ENCODE measurements around the gene GLT6D1. TPM values are rescaled to one million over a fixed set of nuclear protein-coding genes. Genes with fewer than 3 reads are reported as not detected.

The GLT6D1 gene
- total RNA-seq, 1 donor from 2014 or later, result not detected

DNA sequence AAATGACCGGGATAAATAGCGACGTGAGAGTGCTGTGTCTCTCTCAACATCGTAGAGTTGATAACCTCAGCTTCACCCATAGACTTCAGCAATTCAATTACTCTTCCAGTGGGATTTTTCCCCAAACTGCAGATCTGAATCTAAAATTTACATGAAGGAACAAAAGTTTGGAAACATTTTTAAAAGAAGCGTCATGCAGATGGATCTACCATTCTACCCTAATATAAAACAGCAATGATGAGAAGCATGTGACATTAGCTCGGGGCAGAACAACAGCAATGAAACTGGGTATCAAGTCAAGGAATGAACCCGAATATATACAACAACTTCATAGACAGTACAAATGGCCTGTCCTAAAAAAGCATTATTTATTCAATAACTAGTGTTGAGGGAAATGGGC is 18.8 kb downstream of the GLT6D1 start:
- ATAC-seq, result no peak

DNA sequence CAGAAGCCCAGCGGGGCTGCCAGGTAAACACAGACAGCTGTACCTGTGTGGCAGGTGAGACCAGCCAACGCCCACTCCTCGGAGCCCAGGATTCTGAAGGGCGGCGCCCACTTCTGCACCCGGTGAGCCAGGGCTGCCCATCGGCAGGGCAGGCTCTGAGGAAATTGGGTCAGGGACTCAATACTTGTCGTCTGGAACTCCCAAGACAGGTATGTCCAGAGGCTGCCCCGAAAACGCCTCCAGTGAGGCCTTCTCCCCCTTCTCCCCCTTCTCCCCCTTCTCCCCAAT is 19.8 kb downstream of the GLT6D1 start:
- ATAC-seq, result no peak

DNA sequence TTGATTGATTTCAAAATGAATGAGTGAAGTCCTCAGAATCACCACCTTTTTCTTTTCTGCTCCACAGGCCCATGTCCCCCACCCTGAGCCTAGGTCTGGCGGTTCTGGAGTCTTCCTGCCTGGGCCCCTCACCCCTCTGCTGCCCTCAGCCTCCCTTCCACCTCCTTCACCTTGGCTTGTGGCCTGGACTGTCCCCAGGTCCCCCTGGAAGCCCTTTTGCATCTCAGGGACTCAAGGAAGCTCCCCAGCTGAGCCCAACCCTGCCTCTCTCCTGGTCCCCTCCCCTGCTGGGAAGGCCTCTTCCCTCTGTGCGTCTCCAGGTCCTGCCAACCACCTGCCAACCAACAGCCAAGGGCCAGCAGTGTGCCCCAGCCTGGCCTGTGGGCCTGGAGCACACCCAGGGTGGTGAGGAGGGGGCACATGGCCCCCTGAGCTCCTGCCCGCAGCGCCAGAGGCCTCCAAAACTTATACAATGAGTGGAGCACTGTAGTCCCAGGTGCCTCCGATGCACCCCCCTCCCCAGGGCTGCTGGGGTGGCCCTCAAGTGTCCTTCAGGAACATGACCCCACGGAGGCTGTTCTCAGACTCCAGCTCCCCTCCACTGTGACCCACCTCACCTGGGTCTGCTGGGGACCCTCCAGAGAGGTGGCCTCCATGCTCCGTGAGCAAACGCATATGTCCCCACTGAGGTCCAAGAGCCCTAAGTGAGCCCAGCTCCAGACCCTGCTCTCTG is 20.3 kb downstream of the GLT6D1 start:
- no peak for ATAC-seq

DNA sequence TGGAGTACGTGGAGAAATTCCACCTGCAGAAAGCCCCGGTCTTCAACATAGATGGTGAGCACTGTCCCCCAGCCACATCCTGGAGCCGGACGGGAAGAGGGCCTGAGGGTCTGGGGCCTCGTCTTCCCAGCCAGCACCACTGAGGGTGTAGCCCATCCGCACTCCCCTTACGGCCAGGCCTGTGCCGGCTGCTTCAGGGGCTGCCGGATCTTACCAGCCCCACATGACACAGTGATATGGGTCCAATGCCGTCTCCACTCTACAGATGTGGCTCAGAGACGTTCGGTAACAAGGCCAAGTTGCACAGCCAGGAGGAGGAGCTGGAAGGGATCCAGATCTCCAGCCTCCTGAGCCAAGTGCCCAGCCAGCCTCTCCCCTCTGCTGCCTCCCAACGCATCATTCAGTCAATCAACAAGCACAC is 21.3 kb downstream of the GLT6D1 start:
- no peak for ATAC-seq

DNA sequence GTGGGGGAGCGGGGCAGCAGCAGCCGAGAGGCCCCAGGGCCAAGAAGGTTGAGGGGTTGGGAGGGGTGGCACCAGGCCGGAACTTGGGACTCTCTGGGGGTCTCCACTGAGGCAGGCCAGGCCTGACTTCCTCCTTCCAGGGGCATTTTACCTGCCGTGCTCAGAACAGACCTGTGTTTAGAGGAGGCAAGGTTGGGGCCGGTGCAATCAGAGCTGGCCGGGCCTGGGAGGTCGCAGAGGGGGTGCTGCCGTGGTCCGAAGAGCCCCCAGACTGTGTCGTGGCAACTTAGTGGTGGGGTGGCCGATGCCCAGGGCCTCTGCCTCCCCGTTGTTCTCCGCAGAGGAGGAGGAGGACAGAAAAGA is 21.8 kb downstream of the GLT6D1 start:
- ATAC-seq, result no peak

DNA sequence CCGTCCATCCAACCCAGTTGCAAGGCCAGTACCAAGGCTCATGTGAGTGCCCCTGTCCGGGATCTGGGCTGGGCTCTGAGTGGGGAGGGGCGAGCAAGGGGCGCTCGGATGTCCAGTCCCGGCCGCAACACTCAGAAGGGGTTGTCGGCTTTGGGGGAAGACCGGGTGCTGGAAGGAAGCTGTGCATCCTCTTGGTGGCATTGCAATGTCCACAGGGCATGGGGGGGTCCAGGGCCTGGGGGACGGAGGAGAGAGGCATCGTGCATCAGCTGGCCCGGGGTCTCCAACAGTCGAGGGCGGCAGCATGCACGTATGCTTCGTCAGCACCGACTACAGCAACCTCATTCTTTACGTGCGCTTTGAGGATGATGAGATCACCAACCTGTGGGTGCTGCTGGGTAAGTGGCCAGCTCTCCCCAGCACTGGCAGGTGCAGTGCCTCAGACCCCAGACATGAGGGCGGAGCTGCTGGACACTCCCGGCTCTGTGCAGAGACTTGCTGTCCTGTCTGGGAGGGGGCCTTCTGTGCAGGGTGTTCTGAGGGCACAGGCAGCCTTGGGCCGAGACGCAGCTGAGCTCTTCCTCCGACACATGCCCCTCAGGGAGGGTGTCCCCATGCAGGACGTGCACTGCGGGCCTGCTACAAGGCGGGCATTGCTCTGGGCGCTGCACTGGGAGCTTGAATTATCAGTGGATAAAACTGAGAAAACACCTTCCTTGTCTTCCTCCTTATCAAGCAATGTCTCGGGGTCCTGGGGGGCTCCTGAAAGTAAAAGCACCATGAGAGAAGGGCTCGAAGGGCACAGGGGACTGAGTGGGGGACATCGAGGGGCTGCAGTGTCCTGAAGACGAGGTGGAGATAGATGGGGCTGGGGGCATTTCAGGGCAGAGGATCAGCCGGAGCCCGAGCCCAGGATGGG is 22.5 kb downstream of the GLT6D1 start:
- no peak for ATAC-seq

DNA sequence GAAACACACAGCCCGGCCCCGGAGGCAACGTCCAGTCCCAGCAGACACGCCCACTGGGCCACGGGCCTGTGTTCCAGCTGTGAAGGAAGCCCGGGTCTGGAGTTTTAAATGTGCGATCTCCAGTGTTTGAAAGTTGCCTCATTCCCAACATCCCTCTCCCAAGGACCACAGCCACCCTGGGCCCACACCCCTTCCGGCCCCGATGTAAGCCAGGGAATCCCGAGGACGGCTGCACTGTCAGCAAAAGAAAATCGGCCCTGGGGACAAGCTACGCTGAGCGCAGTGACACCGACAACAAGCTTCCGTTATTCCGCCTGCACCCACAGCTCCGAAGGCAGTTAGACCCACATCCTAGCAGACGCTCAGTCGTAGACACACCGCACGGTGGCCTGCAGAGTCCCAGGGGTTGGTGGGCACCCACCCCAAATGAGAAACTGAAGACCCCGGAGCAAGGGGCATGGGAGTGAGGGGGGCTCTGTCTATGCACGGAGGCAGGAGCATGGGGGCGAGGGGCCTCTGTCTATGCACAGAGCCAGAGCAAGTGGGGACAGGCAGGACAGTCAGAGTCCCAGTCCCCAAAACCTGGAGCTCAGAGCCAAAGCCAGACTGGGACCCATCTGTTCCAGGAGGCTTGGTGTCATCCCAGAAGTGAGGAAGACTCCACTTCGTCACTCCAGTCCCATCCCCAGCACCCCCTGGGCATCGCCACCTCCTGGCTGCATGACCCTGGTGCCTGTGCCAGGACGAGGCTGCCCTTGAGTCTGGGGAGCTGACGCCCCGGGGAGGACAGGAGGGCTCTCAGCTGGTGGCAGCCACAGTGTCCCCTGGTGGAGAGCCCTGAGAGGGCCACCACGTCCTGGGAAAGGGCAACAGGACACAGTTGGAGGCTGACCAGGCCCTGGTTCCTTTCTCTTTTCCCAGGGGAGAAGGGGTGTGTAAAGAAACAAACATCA is 23.4 kb downstream of the GLT6D1 start:
- ATAC-seq, result no peak

DNA sequence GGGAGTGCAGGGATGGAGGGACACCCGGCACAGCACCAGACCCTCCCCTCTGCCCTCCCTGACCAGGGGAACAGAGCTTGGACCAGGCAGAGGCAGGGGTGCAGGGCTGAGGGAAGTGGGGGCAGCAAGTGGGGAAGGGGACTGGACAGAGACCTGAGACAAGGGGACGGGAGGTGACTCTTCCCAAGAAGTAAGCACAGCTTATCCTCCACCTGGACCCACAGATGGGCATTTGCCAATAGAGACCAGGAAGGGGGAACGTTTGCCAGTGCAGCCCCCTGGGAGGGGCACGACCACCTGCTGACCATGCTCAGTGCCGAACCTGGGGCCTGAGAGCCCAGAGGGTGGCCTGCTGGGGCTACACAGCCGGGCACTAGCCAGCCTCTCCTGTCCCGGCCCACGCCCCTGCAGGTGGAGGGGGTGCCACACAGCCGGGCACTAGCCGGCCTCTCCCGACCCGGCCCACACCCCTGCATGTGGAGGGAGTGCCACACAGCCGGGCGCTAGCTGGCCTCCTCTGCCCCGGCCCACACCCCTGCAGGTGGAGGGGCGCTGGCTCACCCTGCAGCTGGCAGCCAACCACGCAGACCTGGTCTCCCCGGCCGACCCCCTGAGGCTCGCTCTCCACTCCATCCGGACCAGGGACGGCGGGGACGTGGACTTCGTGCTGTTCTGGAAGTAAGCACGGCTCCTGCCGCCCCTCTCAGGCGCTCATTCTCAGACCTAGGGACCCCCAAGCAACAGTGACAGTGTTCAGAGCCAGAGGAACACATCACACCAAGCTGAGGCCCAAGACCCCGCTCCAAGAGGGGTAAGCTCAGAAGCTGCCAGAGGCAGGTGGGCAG is 24.3 kb downstream of the GLT6D1 start:
- ATAC-seq, result no peak

DNA sequence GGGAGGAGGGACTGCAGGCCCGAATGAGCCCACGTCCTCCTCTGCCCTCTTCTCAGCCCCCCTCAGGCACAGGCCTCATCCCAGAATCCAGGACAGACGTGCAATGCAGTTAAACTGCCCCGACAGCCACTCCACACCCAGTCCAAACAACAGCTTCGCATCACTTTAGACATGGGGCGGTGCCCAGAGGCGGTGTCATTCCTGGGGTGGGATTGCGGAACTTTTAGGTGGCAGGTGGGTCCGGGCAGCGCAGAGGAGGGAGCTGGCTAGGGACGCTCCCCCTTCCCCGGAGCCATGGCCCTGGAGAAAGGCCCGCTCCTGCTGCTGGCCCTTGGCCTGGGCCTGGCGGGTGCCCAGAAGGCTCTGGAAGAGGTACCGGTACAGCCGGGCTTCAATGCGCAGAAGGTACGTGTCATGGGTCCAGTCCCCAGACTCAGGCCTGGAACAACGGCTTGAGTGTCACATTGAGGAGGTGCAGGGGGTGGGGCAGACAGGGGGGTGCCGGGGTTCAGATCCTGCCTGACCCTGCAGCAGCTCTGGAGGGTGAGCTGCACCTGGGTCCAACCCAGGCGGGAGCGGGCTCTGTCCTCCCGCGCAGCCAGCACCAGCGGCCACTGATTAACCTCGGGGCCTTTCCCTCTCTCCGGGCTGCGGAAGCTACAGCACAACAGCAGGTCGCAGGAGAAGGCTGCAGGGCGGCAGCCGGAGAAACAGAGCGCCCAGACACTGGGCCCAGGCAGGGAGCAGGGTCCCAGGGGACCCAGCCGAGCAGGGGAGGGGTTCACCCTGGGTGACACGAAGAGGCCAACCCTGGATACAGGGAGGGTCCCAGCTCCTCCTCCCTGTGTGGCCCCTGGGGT is 25.2 kb downstream of the GLT6D1 start:
- no peak for ATAC-seq

DNA sequence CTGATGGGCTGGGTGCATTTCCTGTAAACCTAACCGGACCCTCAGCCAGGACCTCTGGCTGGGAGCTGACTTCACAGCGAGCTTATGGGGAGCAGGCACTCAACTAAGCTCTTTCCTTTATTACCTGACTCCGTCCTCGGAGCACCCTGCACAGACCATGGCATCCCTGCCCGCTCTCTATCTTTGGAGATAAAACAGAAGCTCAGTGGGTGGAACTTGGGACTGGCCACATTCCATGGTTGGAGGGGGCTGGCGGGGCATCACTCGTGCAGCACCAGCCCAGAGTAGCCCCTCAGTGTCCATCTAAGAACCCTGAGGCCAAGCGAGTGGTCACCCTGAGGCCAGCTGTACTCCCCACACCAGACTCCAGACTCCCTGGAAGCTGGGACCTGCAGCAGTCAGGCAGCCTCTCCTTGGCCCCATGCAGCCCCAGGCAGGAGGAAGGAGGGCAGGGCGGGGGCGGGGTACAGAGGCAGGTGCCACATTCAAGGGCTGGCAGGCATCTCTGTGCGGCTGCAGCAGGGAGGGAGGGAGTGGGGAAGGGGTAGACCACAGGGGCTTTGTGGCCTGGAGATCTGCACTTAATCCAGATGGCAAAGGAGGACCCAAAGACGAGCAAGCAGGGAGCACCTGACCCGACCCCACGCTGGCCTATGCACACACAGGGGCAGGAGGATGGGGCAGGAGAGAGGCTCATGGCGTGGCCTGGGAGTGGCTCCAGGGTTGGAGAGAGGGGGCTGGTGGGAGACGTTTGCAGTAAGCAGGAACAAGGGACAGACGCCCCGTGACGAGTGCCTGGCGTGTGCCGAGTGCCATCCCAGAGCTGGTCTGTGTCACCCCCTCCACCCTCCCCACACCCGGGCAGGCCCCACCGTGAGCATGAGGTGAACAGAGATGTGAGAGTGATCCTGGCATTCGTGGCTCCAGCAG is 26.1 kb downstream of the GLT6D1 start:
- ATAC-seq, result no peak

DNA sequence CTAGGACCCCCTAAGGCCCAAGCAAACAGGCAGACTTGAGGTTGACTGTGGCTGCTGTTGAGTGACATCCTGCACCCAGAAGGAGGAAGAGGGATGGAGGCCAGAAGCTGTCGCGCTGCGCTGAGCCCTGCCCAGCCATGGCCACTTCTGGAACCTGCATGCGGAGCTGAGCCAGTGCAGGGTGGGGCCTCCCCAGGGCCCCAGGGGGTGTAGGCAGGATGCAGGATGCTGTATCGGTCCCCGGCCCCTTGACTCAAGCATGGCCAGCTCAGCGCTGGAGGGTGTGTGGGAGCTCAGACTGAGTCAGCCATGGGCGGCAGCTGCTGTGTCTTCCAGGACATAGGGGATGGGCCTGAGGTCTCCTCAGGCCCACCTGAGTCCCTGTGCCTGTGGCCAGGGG is 26.9 kb downstream of the GLT6D1 start:
- ATAC-seq, result peak; percentile 16

DNA sequence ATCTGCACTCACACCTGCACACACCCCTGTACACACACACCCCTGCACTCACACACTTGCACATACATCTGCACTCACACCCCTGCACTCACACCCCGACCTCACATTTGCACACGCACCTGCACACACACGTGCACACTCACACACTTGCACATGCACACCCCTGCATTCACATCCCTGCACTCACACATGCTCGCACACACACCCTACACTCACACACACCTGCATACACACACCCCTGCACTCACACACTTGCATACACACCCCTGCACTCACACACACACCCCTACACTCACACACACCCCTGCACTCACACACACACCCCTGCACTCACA is 27.5 kb downstream of the GLT6D1 start:
- no peak for ATAC-seq

DNA sequence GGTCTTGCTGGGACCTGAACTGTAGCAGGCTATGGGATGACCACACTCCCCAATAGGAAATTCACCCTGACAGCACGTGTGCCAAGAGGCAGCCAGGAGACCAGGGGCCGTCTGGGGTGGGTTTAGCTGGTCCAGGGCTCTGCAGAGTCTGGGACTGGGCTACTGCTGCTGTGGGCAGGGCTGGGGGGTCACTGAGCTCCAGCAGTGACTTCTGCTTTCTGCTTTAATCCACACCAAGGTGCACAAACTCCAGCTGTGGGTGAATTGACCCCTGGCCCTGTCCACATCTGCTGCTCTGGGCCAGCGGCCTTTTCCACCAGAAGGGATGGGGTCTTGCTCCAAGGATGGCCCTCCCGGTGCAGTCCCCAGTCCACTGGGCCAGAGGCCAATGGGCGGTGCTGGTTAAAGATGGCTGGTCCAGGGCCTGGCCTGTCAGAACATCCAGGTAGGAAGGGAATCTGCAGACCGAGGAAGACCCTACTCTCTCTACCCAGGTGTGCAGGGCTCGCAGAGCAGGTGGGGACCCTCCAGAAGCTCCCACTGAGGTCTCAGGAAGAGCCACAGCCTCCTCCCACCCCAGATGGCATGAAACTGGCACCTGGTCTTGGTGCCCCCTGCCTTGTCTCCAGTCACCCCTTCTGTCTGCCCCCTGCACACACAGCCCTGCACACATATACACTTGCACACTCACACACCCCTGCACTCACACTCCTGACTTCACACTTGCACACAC is 28.0 kb downstream of the GLT6D1 start:
- ATAC-seq, result no peak

DNA sequence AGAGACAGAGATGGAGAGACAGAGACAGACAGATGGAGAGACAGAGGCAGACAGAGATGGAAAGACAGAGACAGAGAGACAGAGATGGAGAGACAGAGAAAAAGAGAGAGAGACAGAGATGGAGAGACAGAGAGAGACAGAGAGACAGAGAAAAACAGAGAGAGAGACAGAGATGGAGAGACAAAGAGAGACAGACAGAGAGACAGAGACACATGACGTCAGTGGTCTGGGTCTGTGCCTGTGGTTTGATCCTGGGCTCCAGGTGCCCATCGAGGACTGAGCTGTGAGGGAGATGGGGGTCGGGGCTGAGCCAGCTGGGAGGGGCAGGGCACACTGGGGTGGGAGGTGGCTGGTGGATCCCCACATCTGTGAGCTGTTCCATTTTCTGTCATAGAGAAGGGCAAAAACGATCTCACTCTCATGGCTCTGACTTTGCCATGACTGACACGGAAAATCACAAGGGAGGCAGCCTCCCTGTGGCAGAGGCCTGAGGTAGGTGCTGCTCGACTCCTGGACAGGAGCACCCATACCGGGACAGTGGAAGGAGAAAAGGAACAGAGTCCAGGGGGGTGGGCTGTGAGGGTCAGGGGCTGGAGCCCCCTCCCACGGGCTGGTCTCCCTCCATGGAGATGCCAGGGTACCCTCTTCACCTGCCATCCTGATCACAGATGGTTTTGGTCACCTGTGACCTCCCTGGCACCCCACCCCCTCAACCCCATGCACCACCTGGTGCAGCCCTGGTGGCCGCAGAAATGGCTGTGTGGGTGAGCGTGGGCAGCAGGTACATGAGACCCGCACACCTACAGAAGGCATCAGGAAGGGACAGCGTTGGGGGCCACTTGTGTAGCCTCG is 28.8 kb downstream of the GLT6D1 start:
- no peak for ATAC-seq

DNA sequence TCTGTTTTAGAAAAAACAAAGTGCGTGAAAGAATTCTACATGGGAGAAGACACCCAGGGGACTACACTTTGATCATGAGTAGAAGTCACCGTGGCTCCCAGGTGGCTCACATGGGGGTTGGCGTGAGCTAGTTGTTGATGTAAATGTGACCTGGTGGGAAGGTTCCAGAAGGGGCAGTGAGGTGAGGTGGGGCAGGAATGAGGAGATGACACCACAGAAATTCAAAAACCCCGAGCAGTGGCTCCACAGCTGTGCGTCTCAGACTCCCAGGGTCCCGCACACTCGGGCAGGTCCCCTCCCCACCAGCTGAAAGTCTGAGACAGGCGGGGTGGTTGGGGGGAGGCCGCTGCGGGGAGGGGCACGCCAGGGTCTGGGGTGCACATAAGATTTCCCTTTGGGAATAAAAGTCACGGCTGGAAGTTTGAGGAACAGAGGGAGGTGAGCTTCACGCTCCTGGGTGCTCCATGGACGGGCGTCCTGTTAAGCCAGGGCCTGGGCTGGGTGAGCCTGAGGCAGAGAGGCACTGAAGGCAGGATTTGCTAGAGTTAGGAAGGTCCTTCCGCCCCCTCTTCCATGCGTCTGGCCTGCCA is 29.9 kb downstream of the GLT6D1 start:
- ATAC-seq, result no peak

DNA sequence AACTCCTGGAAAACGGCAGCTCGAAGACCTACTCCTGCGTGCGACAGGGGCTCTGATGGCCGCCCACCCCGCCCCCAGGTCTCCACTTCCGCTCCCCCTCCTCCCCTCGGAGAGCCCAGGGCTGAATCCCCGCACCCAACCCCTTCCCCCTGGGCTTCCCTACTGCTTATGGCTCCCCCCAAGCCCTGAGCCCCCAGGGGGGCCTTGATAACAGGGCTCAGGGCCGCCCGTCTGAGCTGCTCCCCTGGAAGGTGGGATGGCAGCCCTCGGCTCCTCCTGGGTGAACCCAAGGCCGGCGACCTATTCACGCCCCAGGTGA is 30.4 kb downstream of the GLT6D1 start:
- no peak for ATAC-seq

DNA sequence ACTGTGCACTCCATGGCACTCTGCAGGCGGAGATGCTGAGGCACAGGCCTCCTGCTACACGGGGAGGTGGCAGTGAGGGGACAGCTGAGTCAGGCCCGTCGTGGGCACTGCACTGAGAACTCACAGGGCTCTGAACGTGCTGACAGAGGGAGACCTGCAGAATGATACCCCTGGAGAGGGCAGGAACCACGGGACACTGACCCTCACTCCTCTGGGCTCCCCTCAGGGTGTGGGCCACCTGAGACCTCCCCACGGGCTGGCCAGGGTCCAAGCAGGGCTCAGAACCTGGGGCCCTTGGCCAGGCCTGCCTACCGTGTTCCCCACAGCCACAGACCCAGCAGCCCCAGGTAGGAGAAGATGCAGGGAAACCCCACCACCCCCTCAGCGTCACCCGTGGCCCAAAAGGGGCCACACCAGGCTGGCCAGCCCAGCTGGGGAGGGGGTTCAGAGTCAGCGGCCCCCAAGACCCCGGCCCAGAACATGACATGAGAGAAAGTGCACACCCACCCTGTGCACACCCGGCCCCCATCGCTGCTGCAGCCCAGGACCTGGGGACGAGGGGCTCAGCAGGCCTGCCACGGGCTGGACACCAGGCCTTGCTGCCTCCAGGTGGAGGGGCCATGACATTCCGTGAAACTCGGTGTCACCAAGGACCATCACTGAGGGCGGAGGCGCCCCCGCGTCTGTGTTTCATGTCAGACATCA is 30.9 kb downstream of the GLT6D1 start:
- ATAC-seq, result no peak

All from esophagus mucosa (tissue), 1 donor.